HG03565 (cell line): ENCODE results near the gene SBK3.
"Not testable (repeated sequence)": the region's sequence is repeated elsewhere in the genome, so short reads cannot be mapped to it uniquely, and the experiment has no call there.

ENCODE experiments used
- ATAC-seq: cut with Tn5 transposase; IDR thresholded peaks from one replicate; pipeline ENCODE4 v1.9.1; 2021; ENCODE audit warnings: mild to moderate bottlenecking, moderate library complexity; ENCODE audit not compliant: unreplicated experiment

SBK3 gene

DNA sequence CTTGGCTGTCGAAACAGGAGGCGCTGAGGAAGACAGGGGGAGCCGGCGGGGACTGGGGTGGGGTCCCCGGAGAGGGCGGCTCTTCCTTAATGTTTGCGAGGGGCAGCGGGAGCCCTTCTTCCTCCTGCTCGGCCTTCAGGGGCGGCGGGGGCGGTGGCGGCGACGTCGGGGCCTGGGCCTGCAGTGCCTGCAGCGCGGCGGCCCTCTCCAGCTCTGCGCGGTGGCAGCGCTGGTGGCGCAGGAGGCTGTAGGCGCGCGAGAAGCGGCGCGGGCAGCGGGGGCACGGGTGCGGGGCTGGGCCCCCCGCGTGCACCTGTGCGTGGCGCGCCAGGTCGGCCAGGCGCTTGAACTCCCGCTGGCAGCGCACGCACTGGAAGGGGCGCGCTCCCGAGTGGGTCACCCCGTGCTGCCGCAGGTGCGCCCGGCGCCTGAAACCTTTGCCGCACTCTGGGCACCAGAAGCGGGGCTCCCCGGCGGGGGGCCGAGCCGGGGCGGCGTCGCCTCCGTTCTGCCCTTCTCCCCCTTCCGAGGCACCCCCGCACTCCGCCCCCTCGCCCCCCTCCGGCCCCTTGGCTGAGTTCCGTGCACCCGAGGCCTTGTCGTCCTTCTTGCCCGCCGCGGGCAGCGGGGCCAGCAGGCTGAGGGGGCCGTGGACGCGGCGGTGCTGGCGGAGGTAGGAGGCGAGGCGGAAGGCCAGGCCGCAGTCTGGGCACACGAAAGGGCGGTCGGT lies 32.9 kb upstream of the SBK3 start:
- ATAC-seq = no peak

DNA sequence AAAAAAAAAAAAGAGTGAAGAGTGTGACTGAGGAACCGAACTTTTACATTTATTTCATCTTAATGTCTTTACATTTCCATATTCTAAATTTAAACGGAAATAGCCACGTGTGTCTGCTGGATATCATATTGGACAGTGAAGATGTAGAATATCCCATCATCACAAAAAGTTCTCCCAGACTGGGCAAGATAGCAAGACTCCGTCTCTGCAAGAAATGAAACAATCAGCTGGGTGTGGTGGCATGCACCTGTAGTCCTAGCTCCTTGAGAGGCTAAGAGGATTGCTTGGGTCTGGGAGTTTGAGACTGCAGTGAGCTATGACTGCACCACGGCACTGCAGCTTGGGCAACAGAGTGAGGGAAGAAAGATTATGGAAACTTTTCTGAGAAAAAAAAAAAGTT lies 31.4 kb upstream of the SBK3 start:
- ATAC-seq = no peak

GRCh38 chr19:55573929-55574328 lies 28.6 kb upstream of the SBK3 start:
- not testable (repeated sequence) for ATAC-seq

- not testable (repeated sequence) for ATAC-seq
Observed at GRCh38 chr19:55569477-55569876, 24.1 kb upstream of the SBK3 start.

GRCh38 chr19:55567708-55568328 lies 22.5 kb upstream of the SBK3 start:
- no peak for ATAC-seq

DNA sequence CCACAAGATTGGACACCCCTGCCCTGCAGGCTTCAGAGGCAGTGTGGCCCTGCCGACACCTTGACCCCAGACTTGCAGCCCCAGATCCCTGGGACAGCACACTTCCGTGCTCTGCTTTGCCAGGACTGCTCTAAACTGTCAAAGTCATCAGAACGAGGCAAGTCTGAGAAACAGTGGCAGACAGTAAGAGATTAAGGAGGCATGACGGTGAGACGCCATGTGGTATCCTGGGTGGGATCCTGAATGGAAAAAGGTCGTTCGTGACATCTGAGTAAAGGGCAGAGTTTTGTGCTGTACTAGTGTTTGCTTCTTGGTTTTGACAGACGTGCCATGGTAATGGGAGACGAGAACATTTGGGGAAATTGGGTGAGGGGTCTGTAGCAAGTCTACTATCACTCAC lies 21.5 kb upstream of the SBK3 start:
- ATAC-seq = no peak

- no peak for ATAC-seq
Observed at GRCh38 chr19:55563261-55563690, 17.9 kb upstream of the SBK3 start.

GRCh38 chr19:55559684-55560083 lies 14.3 kb upstream of the SBK3 start:
- no peak for ATAC-seq

GRCh38 chr19:55554741-55555152 lies 9.4 kb upstream of the SBK3 start:
- no peak for ATAC-seq

- ATAC-seq = no peak
Observed at GRCh38 chr19:55554302-55554701, 9.0 kb upstream of the SBK3 start.

DNA sequence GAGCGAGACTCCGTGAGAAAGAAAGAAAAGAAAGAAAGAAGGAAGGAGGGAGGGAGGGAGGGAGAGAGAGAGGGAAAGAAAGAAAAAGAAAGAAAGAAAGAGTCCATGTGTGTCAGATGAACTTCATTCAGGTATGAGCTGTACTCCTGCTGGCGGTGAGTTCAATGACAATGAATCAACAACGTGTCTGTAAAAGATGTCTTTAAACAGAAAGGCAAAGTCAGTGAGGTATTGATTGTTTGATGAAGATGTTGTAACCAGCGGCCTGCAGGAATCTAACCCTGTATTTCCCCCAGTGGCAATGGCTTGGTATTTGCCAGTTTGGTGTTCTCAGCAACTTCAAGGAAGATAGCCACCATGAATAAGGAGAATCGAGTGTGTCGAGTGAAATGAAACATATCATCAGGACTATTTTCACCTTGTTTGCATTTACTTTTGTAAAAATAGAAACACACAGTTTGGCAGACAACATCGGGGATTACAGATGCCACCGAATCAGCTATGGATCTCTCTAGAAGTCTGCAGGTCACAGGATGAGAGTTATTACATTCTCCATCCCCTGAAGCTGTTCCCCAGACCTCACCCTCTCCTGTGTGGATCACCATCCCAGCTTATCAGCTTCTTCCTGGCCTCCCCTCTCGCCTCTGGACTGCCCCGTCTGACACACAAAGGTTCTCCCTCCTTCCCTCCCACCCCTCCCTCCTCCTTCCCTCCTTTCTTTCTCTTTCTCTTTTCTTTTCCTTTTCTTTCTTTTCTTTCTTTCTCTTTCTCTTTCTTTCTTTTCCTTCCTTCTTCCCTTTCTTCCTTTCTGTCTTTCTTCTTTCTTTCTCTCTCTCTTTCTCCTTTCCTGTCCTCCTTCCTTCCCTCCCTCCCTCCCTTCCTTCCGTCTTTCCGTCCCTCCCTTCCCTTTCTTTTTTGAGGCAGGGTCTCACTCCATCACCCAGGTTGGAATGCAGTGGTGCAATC lies 8.2 kb upstream of the SBK3 start:
- ATAC-seq = no peak

DNA sequence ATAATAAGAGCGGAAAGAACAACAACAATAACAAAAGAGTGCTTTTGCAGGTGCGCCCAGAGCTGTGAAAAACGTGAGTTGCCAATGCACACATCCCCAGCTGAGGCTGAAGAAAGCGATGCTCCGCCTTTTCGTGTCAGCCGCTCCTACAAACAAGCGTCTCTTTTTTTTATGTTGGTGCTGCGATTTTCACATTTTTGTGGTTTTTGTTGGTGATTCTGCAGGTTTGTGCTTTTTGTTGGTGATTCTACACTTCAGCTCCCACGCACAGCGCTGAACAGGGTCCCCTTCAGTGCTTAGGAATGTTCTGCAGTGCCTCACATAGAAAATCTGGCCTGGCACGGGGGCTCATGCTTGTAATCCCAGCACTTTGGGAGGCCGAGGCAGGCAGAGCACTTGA lies 7.3 kb upstream of the SBK3 start:
- ATAC-seq = no peak

DNA sequence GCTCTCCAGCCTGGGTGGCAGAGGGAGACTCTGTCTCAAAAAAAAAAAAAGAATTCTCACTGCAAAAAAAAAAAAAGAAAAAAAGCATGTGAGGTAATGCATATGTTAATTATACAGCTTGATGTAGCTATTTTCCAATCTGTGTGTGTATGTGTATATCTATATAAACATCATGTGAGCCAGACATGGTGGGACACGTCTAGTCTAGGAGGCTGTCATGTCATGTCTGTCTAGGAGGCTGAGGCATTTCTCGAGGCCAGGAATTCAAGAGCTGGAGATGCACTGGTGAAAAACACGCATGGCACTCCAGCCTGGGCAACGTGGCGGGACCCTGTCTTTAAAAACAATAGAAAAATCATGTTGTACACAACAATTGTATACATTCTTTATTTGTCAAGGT lies 6.9 kb upstream of the SBK3 start:
- ATAC-seq = no peak

GRCh38 chr19:55550321-55550650 lies 4.9 kb upstream of the SBK3 start:
- no peak for ATAC-seq

GRCh38 chr19:55549500-55550320 lies 4.4 kb upstream of the SBK3 start:
- no peak for ATAC-seq

DNA sequence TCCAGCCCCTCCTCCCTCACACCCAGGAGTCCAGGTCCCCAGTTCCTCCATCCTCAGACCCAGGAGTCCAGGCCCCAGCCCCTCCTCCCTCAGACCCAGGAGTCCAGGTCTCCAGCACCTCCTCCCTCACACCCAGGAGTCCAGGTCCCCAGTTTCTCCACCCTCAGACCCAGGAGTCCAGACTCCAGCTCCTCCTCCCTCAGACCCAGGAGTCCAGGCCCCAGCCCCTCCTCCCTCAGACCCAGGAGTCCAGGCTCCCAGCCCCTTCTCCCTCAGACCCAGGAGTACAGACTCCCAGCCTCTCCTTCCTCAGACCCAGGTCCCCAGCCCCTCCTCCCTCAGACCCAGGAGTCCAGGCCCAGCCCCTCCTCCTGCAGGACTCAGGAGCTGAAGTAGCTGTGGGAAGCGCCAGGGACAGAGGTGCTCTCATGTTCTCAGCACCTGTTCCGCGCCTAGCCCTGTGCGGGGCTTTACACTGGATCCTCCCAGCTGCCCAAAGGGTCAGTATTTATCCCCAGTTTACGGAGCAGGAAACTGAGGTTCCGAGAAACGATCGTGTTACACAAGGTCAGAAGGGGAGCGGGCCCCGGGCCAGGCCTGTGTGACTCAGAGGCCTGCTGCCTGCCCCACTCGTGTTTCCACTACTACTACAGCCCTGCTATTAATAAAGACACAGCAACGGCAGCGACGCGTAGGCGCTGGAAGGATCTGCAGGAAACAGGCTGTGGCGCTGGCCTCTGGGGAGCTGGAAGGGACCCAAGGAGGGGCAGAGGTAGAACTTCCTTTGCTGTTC lies 1.7 kb upstream of the SBK3 start:
- ATAC-seq = no peak

DNA sequence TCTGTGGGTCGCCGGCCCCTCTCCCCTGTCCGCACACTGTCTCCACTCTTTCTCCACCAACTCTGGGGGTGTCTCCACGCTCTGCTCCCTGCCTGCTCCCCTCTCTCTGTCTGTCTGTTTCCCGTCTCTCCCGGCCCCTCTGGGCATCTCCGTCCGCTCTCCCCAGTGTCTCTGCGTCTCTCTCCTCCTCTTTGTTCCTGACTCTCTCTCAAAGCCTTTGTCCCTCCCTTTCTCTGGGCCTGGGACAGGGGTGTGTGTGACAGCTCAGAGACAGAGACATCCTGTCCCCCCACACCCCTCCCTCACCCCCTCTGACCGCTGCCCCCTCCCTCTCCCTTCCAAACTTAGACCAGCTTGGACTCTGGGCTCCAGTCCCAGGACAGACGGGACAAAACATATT lies 668 bp upstream of the SBK3 start:
- no peak for ATAC-seq

- ATAC-seq = no peak
Observed at GRCh38 chr19:55544776-55545439, 435 bp downstream of the SBK3 start.

- no peak for ATAC-seq
Observed at GRCh38 chr19:55544014-55544413, 1.3 kb downstream of the SBK3 start.

- no peak for ATAC-seq
Observed at GRCh38 chr19:55543567-55543966, 1.8 kb downstream of the SBK3 start.
